Rectal smooth muscle tissue (tissue), 1 donor: ENCODE results near the gene ITGA5.

Experiments
- H3K27ac ChIP-seq: one replicate; pipeline ENCODE4 v1.7.0; 2013; ENCODE audit warnings: low read depth, low read length, inconsistent platforms
- H3K27me3 ChIP-seq: one replicate; pipeline ENCODE4 v1.7.0; 2013; ENCODE audit warnings: low read length; ENCODE audit not compliant: control insufficient read depth, insufficient read depth
- H3K36me3 ChIP-seq: one replicate; pipeline ENCODE4 v1.7.0; 2013; ENCODE audit warnings: low read length; ENCODE audit not compliant: control insufficient read depth, insufficient read depth
- H3K4me1 ChIP-seq: one replicate; pipeline ENCODE4 v1.7.0; 2013; ENCODE audit warnings: low read length; ENCODE audit not compliant: control insufficient read depth, insufficient read depth
- H3K4me3 ChIP-seq: one replicate; pipeline ENCODE4 v1.7.0; 2013; ENCODE audit warnings: low read length
- H3K9ac ChIP-seq: one replicate; pipeline ENCODE4 v1.7.0; 2013; ENCODE audit warnings: low read length

Gene ITGA5

GRCh38 chr12:54416687-54417603 lies 2.1 kb downstream of the ITGA5 start:
- peak overlapping the region; percentile 87 for H3K4me3 ChIP-seq
- H3K9ac ChIP-seq = peak overlapping the region; percentile 36
- peak overlapping the region; percentile 98 for H3K27ac ChIP-seq
- peaks cover 40% of the 10 kb centered on the region for H3K4me1 ChIP-seq
- no peaks in the 10 kb centered on the region for H3K36me3 ChIP-seq
- no peaks in the 10 kb centered on the region for H3K27me3 ChIP-seq

DNA sequence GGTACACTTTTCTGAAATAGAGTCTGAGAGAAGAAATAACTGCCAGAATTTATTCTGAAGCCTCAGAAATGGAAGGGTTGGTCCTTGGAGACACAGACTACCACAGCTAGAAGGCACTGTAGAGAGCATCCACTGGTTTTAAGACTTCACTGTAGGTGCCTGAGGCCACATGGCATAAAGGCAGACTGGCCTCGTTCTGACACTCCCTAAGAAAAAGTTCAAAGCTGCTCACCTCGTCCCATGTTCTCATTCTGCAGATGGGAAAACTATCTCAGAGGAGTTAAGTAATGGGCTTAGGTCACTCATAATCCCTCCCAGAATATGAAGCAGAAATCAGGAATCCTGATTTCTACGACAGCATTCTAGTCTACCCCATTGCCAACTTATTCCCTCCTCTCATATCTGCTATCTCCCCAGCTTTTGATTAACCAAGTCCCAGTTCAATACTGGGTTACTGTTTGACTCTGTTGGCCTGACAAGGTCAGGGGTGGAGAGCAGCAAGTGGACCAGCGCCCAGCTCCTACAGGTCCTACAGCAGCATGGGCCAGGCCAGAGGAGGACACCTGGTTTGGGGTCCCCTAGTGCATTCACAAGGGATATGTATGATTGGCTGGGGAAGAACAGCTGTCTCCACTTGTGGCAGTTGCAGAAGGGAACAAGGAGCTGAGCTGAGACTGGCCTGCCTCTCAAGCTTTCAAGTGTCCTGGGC lies 3.7 kb downstream of the ITGA5 start:
- peak overlapping the region; percentile 98 for H3K27ac ChIP-seq
- H3K4me3 ChIP-seq = peak overlapping the region; percentile 22
- peaks cover 5% of the 10 kb centered on the region for H3K36me3 ChIP-seq
- no peak overlapping the region for H3K9ac ChIP-seq
- H3K4me1 ChIP-seq = peaks cover 35% of the 10 kb centered on the region
- no peaks in the 10 kb centered on the region for H3K27me3 ChIP-seq

DNA sequence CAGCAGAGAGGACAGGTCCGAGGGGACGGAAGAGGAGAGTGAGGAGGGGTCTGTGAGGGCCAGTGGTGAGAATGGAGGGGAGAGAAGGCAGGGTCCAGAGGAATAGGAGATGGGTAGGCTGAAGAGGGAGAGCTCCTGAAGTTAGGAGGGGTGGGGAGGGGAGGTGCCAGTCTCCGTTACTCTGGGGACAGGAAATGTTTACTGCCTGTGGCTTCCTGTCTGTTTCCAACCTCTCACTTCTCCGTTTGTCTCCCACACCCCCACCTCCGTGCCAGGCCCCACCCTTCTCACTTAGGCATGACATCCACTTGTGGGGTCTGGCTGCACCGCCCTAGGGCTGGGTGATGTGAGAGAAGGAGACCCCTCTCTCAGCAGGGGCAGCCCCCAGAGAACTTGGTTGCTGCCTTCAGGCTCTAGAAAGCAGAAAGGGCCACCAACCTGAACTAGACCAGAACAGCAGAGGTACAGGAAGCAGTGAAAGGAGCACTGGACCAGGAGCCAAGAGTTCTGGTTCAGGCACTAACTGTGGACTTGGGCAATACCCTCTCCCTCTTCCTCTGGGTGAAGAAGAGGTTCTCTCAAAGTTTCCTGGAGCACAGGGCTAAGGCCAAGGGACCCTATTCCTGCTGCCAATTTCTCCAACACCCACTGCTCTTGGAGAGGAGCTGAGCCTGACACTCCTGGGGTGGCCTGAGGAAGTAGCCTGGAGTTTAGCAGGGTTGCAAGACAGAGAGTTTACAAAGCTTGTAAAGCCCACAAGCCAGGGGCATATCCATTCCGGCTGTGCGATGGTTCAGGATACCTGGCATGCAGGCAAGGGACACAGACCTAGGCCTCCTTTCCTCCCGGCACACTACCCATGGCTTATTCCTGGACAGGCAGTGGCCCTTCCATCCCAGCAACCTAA lies 5.5 kb downstream of the ITGA5 start:
- H3K27ac ChIP-seq = peak overlapping the region; percentile 65

DNA sequence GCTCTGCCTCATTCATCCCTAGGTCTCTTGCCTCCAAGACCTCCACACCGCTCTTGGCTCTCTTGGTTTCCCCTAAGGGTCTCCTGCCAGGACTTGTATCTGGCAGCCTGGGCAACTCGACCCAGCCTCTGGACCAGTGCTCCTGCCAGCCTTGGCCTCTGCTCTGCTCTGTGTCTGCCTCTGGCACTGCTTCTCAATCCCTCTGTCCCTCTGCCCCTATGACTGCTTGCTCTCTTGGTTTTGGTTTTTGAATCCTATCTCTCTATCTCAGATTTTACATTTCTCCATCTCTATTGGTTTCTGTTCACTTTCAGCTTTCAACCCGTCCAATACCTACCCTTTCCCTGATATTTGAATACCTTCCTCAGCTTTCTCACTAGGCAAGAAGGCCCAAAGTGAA lies 6.3 kb downstream of the ITGA5 start:
- Histone ChIP-seq H3K4me1 (peaks cover 34% of the 10 kb centered on the region), H3K36me3 (peaks cover 6% of the 10 kb centered on the region), H3K27ac (peak overlapping the region; percentile 65), H3K9ac (no peak overlapping the region), H3K27me3 (no peaks in the 10 kb centered on the region), H3K4me3 (peak overlapping the region; percentile 44)

More for the DNA sequence above, 5.5 kb downstream of the ITGA5 start:
- H3K9ac ChIP-seq = no peak overlapping the region
- no peaks in the 10 kb centered on the region for H3K27me3 ChIP-seq
- peaks cover 5% of the 10 kb centered on the region for H3K36me3 ChIP-seq
- peak overlapping the region; percentile 44 for H3K4me3 ChIP-seq
- peaks cover 34% of the 10 kb centered on the region for H3K4me1 ChIP-seq

DNA sequence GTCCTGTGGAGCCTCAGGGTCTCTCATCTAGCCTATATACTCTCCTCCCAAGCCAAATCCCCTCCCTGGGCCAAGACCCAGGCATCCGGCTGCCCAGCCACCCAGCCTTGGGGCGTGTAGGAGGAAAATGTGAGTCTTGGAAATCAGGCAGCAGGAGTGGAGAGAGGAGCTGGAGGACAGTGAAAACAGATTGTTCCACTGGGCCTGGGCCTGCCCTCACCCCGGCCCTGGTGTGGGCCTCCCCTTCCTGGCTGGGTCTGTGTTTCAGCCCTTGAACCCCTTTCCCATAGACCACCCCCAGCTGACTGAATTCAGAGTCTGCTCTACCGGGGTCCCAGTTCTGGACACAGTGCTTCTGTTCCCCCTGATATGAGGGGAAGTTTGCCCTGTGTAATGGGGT lies 6.7 kb downstream of the ITGA5 start:
- peaks cover 34% of the 10 kb centered on the region for H3K4me1 ChIP-seq
- peak overlapping the region; percentile 65 for H3K27ac ChIP-seq
- H3K36me3 ChIP-seq = peaks cover 10% of the 10 kb centered on the region
- no peaks in the 10 kb centered on the region for H3K27me3 ChIP-seq
- peak overlapping the region; percentile 11 for H3K4me3 ChIP-seq
- H3K9ac ChIP-seq = no peak overlapping the region

DNA sequence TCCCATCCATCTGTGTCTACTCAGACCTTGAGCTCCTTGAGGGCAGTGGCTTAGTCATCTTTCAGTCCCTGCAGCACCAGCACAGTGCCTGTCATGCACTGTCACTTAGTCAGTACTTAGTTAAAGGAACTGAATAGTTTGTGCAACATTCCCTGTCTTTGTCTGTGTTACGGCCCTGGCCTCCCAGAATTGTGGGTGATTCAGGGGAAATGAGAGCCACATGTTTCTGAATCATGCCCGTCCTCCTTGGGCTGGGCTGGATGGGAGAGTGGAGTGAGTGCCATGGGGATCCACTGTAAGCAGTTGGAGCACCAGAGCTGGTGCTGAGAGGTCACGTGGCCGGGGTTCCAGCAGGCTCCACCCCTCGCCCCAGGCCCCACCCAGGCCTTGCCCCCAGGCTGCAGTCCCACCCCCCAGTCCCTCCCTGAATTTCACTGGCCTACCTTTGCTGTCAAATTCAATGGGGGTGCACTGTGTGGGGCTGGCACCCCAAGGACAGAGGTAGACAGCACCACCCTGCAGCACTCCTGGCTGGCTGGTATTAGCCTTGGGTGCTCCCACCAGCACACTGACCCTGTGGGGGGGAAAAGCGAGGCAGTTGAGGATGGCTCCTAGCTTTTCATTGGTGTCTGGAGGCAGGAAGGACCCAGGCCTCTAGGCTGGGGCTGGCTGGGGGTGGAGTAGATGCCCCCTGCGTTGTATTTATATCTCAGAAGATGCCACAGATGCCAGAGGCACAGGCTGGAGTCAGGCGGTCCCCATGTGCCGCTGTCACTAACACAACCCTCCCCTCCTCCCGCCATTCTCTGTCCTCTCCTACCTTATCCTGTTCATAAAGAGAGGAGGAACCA lies 7.5 kb downstream of the ITGA5 start:
- Histone ChIP-seq H3K9ac (no peak overlapping the region), H3K27ac (peak overlapping the region; percentile 65), H3K27me3 (no peaks in the 10 kb centered on the region), H3K36me3 (peaks cover 13% of the 10 kb centered on the region), H3K4me1 (peaks cover 34% of the 10 kb centered on the region), H3K4me3 (no peak overlapping the region)

DNA sequence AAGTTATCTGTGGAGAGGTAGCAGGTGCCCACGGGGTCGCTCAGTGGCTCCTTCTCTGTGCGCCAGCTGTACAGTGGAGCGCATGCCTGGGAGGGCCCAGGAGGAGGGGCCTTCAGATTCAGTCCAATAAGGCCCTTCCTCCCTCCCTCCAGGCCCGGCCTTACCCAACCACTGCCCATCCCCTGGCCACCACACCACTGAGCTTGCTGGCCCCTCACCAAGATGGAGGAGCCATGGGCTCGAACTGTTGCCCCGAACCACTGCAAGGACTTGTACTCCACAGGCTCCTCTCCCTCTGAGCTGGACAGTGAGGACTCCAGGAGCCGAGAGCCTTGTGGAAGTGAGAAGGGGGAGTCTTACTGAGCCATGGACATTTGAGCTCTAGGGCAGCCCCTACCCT lies 9.8 kb downstream of the ITGA5 start:
- H3K9ac ChIP-seq = no peak overlapping the region
- no peaks in the 10 kb centered on the region for H3K27me3 ChIP-seq
- peaks cover 29% of the 10 kb centered on the region for H3K4me1 ChIP-seq
- H3K27ac ChIP-seq = peak overlapping the region; percentile 23
- H3K4me3 ChIP-seq = no peak overlapping the region
- peaks cover 32% of the 10 kb centered on the region for H3K36me3 ChIP-seq

DNA sequence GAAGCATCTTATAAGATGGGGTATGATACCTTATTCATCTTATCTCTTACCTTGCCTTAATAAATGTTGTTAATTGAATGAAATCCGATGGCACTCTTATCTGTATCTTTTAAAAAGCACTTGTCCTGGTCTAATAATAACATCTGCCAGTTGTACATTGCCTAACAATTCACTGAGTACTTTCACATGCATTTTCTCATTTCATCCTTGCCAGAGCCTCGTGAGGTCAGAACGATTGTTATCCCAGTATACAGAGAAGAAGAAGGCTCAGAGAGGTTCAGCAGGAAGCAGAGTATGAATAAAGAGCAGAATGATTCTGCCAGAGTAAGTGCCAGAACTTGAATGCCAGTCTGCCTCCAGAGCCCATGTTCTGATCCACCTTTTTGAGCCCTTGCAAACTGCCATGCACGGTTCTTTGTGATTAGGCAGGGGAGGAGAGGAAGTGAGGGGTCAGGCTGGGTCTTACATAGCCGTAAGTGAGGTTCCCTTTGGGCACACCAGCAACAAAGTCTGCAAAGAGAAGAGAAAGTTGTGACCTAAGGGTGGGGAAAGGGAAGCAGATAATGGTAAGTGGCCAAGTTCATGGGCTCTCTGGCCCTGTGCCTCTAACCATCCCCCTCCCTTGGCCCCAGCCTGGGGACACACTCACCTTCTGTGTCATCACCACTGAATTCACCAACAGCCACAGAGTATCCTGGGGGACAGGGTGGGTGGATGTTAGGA lies 11.7 kb downstream of the ITGA5 start:
- peak overlapping the region; percentile 53 for H3K27ac ChIP-seq
- no peak overlapping the region for H3K4me3 ChIP-seq
- no peak overlapping the region for H3K9ac ChIP-seq
- H3K27me3 ChIP-seq = no peaks in the 10 kb centered on the region
- peaks cover 10% of the 10 kb centered on the region for H3K4me1 ChIP-seq
- H3K36me3 ChIP-seq = peaks cover 47% of the 10 kb centered on the region

- no peak overlapping the region for H3K9ac ChIP-seq
- peak overlapping the region; percentile 45 for H3K27ac ChIP-seq
- no peak overlapping the region for H3K4me3 ChIP-seq
- H3K36me3 ChIP-seq = peaks cover 57% of the 10 kb centered on the region
- no peaks in the 10 kb centered on the region for H3K27me3 ChIP-seq
- no peaks in the 10 kb centered on the region for H3K4me1 ChIP-seq
These were observed 13.5 kb downstream of the ITGA5 start for GRCh38 chr12:54405573-54405972.

DNA sequence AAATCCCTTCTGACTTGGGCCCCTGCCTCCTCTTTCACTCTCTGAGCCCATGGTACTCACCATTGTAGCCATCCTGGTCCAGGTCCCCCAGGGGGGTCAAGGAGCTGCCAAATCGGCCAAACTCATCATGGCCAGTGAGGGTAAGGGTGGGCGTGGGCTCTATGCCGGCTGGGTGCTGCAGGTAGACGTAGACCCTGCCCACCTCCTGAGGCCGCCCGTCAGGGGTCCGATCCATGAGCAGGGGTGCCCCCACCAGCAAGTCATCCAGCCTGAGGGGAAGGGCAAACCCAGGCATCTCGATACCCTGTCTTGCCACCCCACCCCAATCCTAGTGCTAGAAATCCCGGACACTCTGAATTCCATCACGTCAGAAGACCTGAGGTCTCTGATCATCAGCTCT lies 14.0 kb downstream of the ITGA5 start:
- no peak overlapping the region for H3K9ac ChIP-seq
- no peak overlapping the region for H3K4me3 ChIP-seq
- no peaks in the 10 kb centered on the region for H3K27me3 ChIP-seq
- H3K4me1 ChIP-seq = no peaks in the 10 kb centered on the region
- H3K36me3 ChIP-seq = peaks cover 57% of the 10 kb centered on the region
- peak overlapping the region; percentile 45 for H3K27ac ChIP-seq
